Stromal cell of bone marrow (primary cell): ENCODE measurements around the gene GJE1.

Experiments
- DNase-seq: peaks from one replicate; pipeline ENCODE4 v3.0.0-alpha.2; 2012; ENCODE audit warnings: low read depth

GJE1 gene

GRCh38 chr6:142165227-142165626 is 32.5 kb downstream of the GJE1 start:
- no peak for DNase-seq

DNA sequence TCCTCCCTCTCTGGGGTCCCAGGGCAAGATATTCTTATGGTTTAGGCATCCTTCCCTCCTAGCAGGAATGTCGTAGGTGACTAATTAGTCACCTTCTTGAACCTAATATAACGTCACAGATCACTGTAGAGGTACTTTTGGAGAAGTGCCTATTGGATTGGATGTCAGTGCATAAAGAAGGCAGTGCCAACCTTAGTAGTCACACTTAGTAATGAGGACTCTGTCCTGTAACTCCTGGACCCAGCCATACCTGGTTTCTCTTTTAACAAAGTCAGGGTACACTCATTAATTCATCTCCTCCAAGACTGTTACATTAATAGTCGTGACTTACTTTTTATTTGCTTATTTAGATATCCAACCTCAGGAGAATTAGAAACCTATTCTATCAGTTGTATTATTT is 34.3 kb downstream of the GJE1 start:
- no peak for DNase-seq

DNA sequence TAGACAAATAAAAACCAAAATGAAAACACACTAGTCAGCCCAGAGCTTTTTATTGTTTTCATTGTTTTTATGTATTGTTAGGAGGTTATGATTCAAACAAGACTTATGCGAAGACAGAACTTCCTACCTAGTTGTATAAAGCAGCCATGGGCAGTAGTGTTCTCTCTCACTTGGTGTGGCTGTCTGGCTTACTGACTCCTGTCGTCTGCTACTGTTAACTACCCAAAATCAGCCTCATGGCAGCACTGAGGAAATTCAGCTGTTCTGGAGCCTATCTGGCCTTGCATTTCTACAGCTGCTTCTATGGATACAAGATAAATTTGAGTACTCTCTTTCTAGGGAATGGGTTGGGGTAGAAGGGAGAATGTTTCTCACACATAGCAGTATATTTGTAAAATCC is 34.8 kb downstream of the GJE1 start:
- no peak for DNase-seq

DNA sequence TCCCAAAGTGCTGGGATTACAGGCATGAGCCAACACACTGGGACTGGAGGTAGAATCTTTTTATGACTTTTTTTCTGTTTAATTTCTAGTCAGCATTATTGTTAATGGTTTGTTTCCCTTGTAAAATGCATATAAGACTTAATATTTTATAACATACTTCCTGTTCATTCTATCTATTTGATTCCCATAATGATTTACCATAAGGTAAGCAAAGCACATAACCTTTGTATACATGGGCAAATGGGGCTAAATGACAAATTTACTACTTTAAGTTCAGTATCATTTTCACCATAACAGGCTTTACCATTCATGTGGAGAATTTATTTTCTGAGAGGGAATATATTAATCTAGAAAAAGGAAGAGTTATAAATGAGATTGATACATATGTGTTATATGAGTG is 38.6 kb downstream of the GJE1 start:
- no peak for DNase-seq

- DNase-seq, result no peak
These were observed 40.0 kb downstream of the GJE1 start for GRCh38 chr6:142172758-142173157.

DNA sequence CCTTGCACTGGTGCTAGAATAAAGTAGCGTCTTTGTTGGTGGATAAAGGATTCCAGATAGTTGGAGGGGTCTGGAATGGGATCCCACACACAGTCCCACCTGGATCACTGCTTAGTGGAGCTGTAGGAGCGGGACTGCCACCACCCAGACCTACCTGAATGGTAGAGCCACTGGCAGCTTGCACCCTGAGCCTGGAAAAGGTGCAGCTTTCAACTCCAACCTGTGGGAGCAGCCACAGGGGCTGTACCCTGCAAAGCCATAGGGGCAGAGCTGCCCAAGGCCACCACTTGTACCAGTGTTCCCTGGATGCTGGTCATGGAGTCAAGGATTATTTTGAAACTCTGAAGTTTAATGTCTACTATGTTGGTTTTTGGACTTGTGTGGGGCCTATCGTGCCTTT is 41.3 kb downstream of the GJE1 start:
- no peak for DNase-seq

DNA sequence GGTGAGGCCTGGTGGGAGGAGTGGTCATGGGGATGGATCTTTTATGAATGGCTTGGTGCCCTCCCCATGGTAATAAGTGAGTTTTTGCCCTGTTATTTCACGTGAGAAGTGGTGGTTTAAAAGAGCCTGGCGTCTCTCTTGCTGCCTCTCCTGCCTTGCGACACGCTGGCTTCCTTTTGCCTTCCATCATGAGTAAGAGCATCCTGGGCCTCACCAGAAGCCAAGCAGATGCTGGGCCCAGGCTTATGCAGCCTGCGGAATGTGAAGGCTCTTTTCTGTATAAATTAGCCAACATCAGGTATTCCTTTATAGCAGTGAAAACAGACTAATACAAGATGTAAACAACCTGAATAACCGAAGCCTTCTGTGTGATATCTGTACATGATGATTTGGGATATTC is 42.0 kb downstream of the GJE1 start:
- DNase-seq, result no peak

- DNase-seq, result no peak
These were observed 45.4 kb downstream of the GJE1 start for GRCh38 chr6:142178129-142178528.

DNA sequence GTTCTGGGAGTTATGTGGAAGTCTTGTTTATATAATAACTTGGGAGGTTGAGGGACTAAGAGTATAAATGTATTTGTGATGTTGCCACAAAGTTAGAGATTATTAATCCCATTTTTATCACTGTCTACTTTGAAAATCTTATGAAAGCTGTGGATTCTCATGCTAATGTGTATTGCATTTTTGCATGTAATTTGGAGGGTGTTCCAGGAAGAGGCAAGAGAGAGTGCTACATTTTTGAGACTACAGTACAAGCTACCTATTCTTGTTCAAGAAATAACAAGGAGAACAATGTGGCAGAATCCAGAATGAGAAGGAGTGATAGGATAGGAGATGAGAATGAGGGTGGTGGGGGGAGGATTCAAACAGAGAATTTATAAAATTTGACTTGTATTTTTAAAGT is 49.3 kb downstream of the GJE1 start:
- no peak for DNase-seq

- DNase-seq, result no peak
These were observed 50.6 kb downstream of the GJE1 start for GRCh38 chr6:142183351-142183750.

- no peak for DNase-seq
These were observed 51.6 kb downstream of the GJE1 start for GRCh38 chr6:142184307-142184706.
